Kasumi-1 (cell line): ENCODE results near the gene RNF169.

Experiments used
- DNase-seq, 2 experiments: peaks; one replicate each; lab custom pipeline; 2025; lab: John Stamatoyannopoulos, UW

RNF169 gene

GRCh38 chr11:74748211-74749126, at the start of gene RNF169:
Gene RNF169, plus strand, starts transcription at chr11:74748849. Its CDS starts 32 bp downstream, at chr11:74748881.
- peak; percentile 95 to 97 for DNase-seq

DNA sequence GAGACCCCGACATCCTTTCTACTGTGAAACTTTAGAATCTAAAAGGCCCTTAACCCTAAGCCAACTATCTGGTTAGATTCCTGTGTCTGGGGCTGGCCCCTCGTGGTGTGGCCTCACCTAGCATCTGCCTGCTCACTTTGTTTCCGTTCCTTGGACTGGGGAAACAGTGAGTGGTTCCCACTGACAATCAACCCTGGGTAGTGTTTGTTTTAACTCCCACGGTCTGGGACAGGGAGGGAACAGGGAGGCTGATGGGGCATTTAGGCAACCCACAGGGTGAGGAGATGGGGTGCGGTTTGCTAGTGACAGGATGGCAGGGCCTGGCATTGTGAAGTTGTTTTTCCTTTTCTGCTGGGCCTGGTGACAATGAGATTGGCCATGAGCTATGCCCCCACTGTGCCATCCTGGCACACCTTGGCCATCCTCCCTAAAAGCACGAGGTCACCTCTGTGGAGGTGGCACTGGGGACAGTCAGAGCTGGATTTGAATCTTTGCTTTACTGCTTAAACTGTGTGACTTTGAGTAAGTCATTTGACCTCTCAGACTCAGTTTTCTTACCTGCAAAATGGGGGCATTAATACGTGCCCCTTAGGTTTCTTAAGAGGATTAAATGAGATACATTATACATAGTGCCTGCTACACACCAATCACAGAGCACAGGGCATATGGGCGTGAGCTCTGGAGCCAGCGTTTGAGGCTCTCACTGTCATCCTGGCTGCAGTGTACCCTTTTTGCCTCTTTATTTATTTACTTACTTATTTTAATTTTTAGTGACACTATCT, 48.8 kb upstream of the RNF169 start:
- DNase-seq = no peak

DNA sequence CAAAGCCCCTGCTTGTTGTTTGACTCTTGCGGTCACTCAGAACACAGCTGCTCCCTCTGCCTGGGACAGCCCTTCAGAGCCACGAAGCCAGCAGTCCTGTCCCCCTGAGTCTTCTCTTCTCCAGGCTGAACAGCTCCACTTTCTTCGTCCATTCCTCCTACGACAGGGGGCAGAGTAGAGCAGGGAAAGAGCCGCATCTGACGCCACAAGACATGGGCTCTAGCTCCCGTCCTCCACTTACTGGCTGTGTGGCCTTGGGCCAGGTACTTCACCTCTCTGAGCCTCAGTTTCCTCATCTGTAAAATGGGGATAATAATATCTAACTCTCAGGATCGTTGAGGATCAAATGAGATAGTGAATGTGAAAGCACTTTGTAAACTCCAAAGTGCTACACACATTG, 47.3 kb upstream of the RNF169 start:
- peak; percentile 35 to 42 for DNase-seq

DNA sequence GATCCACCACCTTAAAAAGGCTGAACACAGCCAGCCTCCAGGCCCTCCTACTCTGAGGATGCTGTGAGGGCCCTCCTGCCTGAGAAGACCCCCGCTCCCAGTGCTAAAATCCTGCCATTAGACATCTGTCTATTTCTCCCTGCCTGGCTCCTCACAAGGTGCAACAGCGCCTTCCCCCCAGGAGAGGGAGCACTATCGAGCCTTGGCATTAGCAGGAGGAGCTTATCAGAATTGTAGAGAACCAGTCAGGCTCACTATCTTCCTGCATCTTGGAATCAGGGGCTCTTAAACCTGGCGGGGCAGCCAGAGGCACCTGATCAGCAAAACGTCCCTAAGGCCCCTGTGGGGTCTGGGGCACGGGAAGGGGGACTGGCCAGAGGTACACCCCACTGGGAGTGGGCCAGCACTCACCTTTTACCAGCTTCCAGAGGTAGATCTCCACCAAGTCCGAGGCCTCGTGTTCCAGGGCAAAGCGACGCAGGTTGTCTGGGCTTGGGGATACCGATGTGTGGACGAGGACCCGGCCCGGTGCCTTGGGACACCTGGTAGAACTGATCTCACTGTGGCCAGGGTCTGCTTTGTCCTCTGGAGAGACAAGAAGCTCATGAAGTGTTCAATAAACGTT, 46.2 kb upstream of the RNF169 start:
- DNase-seq = peak; percentile 83 to 87

DNA sequence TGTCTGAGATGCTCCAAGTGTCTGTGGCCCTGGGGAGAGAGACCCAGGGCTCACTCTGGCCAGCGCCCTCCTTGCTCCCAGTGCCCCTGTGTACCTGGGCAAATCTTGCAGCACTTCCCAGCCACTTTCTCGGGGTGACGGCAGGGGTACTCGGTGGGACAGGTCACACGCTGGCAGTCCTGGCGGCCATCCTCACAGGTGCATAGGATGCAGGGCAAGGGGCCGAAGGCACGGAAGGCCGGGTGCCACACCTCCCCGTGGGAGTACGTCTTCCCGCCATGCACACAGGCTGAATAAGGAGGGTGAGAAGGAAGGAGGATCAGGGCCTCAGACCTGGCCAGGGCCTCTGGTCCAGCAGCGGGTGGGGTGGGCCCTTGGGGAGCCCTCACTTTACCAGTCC, 45.4 kb upstream of the RNF169 start:
- no peak for DNase-seq

GRCh38 chr11:74707182-74707581, 41.5 kb upstream of the RNF169 start:
- DNase-seq = no peak

DNA sequence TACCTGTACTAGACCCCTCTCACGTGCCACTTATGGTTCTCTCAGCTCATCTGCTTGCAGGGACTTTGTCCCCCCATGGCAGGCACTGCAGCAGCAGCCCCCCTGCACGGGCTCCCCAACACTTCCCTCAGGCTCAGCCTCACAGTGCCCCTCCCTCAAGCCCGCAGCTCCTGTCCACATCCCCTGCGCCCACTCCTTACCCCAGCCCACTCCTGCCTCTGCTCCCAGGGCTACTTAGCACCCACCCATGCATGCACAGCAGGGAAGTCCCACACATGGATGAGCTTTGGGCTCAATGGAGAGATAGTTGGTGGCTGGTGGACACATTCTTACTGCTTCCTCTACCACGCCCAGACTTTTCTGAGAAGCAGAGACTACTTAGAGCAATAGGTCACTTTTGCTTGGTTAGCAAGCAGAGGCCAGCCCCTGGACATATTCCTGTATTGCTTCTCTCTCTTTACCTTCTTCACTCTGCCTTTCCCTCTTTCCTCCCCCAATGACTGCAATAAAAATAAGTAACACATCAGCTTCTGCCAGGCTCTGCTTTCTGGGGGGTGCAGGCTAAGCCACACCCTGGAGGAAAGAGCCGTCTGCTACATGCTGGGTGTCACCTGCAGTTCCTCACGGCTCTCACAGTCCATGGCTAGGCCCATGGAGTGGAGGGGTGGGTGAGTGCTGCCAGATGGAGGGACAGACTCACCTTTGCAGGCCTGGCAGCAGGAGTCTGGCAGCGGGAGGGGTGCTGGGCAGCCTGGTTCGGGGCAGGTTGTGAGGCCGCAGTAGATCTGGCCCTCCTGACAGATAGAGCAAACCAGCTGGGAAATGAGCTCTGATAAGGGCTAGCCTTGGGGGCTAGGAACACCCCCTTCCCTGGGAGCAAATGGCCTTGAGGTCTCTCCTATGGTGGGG, 40.8 kb upstream of the RNF169 start:
- DNase-seq = no peak

DNA sequence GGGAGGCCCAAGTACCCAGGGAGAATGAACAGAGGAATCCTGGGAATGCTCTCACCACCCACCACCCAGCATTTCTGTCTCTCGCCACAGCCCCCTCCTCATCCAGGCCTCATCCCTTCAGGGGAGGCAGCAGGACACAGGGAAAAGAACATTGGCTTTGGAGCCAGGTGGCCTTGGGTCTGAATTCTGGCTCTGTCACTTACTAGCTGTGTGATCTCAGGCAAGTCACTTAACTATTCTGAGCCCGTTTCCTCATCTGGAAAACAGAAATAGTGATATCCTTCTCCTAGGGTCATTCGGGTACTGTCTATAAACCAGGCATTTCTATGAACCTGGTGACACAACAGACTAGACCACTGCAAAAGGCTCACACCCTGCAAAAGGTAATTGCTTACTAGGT, 39.5 kb upstream of the RNF169 start:
- no peak for DNase-seq

- DNase-seq = no peak
These were observed 38.2 kb upstream of the RNF169 start for GRCh38 chr11:74710281-74710938.

GRCh38 chr11:74713686-74714085, 35.0 kb upstream of the RNF169 start:
- no peak for DNase-seq

GRCh38 chr11:74714904-74715303, 33.7 kb upstream of the RNF169 start:
- no peak for DNase-seq

- DNase-seq = no peak
These were observed 31.3 kb upstream of the RNF169 start for GRCh38 chr11:74717221-74717969.

- DNase-seq = no peak
These were observed 29.6 kb upstream of the RNF169 start for GRCh38 chr11:74719011-74719410.

- no peak for DNase-seq
These were observed 27.8 kb upstream of the RNF169 start for GRCh38 chr11:74720596-74721478.

DNA sequence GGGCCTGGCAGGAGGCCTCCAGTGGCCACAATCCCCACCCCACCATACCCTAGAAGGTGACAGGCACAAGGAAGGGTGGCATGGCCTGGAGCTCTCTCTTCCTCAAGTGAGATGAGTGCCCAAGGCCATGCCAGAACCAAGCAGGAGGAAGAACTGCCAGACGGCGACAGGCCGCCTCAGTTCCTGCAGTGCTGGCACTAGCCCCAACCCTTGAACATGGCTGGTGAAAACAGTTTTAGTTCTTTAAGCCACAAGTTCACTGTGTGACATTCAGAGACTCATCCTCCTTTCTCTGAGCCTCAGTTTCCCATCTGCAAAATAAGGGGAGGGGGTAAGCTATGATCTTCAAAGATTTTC, 27.2 kb upstream of the RNF169 start:
- DNase-seq = no peak

- DNase-seq = no peak
These were observed 25.1 kb upstream of the RNF169 start for GRCh38 chr11:74723511-74723910.

DNA sequence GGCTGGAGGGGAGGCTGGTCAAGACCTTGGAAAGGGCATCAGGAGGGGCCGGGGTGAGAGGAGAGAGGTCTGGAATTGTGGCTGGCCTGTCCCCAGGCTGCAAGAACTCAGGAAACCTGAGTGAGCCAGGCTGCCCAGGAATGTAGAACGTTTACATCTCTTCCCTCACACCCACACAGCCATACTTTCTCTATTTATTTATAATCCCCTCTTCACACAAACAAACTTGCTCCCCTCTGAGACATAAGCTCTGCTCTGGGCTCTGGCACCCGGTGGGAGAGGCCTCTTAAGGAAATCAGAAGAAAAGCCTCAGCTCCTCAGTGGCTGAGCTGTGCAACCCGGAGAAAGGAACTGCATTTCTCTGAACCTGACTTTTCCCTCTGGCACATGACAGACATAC, 22.9 kb upstream of the RNF169 start:
- no peak for DNase-seq

GRCh38 chr11:74726547-74727182, 22.0 kb upstream of the RNF169 start:
- peak; percentile 71 to 76 for DNase-seq

DNA sequence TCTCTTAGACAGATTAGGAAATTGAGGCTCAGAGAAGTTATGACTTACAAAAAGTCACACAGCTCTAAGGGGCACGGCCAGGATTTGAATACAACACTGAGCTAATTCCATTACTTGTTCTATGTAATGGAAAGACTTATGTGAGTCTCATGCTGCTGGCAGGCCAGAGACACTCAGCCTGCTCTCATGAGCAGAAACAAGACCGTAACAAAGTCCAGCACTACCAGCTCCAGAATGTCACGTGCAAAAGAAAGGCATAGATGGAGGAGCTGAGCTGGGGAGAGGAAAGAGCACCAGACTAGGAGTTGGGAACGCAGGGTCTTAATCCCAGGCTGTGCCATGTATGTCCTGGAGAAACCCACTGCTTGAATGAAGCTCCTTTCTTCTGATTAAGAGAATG, 19.3 kb upstream of the RNF169 start:
- DNase-seq = no peak
